ENCODE data around the gene RUNDC1. TPM values are rescaled to one million over a fixed set of nuclear protein-coding genes. Genes with fewer than 3 reads are reported as not detected.

The RUNDC1 gene
- total RNA-seq, 1 experiment from 2014 or later, result 14.2 TPM

DNA sequence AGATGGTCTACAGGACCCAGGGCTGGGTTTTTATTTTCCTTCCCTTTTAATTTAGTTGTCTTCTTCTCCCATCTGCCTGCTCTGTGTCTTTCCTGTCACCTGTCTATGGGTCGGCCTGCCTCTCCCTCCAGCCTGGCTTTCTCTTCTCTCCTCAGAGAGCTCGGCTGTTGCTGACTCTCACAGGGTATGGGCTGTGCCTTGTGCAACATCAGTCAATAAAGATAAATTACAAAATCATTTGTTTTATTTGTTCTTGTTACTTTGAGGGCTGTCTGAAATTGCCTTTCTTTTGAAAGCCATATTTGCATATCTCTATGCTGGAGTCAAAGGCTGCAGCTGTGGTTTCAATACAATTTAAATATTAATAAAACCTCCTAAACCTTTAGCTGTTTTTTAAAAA lies 60.3 kb downstream of the RUNDC1 start:
- DNase-seq (ENCODE audit: low spot score) (no peak), ATAC-seq (peak; percentile 2)
- ChIA-PET POLR2A (no interaction called here), CTCF (interaction anchor here (0.6 to 4.3 kb wide), 2 partner anchors 16 to 105 kb away, joined by 4 to 45 read pairs; partner anchors contain the start of gene RND2)
- Mint-ChIP-seq H3K9me3 (no peaks in the 10 kb centered on the region), H3K27ac (peak overlapping the region; percentile 99), H3K4me1 (peaks cover 66% of the 10 kb centered on the region), H3K4me3 (no peak overlapping the region), H3K36me3 (peaks cover 11% of the 10 kb centered on the region; the same call in 1 of the 2 replicates), H3K27me3 (ENCODE audit: low read depth) (no peaks in the 10 kb centered on the region)
- TF ChIP-seq AFF4 (CRISPR knock-in tag; IDR thresholded peaks at IDR 0.05; ENCODE audit: borderline replicate concordance) (no peak), ATF1 (CRISPR knock-in tag; IDR thresholded peaks at IDR 0.05) (no peak), ZBTB21 (CRISPR knock-in tag; IDR thresholded peaks at IDR 0.05; ENCODE audit: borderline replicate concordance) (no peak), FOXP4 (CRISPR knock-in tag; IDR thresholded peaks at IDR 0.05) (no peak), ZNF416 (CRISPR knock-in tag; IDR thresholded peaks at IDR 0.05) (no peak), FOXP1 (CRISPR knock-in tag; IDR thresholded peaks at IDR 0.05; ENCODE audit: borderline replicate concordance) (no peak), MXD4 (CRISPR knock-in tag; IDR thresholded peaks at IDR 0.05; ENCODE audit: borderline replicate concordance) (no peak), ATF6 (CRISPR knock-in tag; IDR thresholded peaks at IDR 0.05) (no peak), ZNF281 (CRISPR knock-in tag; IDR thresholded peaks at IDR 0.05) (no peak), JUN (CRISPR knock-in tag; IDR thresholded peaks at IDR 0.05) (no peak), ZNF219 (CRISPR knock-in tag; IDR thresholded peaks at IDR 0.05; ENCODE audit: borderline replicate concordance) (no peak)
- TF ChIP-seq, protein P1, sequence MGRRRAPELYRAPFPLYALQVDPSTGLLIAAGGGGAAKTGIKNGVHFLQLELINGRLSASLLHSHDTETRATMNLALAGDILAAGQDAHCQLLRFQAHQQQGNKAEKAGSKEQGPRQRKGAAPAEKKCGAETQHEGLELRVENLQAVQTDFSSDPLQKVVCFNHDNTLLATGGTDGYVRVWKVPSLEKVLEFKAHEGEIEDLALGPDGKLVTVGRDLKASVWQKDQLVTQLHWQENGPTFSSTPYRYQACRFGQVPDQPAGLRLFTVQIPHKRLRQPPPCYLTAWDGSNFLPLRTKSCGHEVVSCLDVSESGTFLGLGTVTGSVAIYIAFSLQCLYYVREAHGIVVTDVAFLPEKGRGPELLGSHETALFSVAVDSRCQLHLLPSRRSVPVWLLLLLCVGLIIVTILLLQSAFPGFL (CRISPR knock-in tag; IDR thresholded peaks at IDR 0.05; ENCODE audit: borderline replicate concordance), result no peak
